ENCODE results near the gene EIF5B. TPM values are rescaled to one million over a fixed set of nuclear protein-coding genes. Genes with fewer than 3 reads are reported as not detected.

EIF5B gene
- total and polyA plus RNA-seq, 2 donors (not counting 1 experiment from before 2014, with no cell fraction given), result 4.5 to 32.8 TPM

DNA sequence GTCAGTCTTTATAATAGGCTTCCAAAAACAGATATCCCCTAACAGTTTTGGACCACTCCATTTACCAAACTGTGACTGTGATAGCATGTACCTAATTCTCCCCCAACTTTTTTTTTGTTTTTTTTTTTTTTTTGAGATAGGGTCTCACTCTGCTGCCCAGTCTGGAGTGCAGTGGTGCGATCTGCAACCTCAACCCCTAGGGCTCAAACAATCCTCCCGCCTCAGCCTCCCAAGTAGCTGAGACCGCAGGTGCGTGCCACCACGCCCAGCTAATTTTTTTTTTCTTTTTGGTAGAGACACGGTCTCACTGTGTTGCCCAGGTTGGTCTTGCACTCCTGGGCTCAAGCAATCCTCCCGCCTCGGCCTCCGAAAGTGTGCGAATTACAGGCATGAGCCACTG, 99.7 kb downstream of the EIF5B start:
- H3K9ac ChIP-seq (ENCODE audit: low read length), result no peak overlapping the region
- H3K9me3 ChIP-seq (ENCODE audit: control extremely low read depth in 1 of 3, control insufficient read depth in 2 of 3, insufficient read depth in 1 of 3, low read length in 2 of 3), result no peaks in the 10 kb centered on the region
- no peak overlapping the region for H3K4me3 Mint-ChIP-seq
- H3K27ac ChIP-seq (ENCODE audit: low read length in 2 of 2), result no peak overlapping the region
- ChIA-PET POLR2A (no interaction called here), CTCF (no interaction called here)
- no peaks in the 10 kb centered on the region for H3K9me3 Mint-ChIP-seq (ENCODE audit: insufficient read depth)
- H3K36me3 ChIP-seq (replicated peaks in 1 of 2; ENCODE audit: control extremely low read depth in 1 of 2, control insufficient read depth in 1 of 2, extremely low read depth in 1 of 2, insufficient read depth in 2 of 2, low read length in 1 of 2), result peaks cover 4 to 15% of the 10 kb centered on the region in 2 experiments
- WGBS (ENCODE audit: insufficient coverage), result 98% methylated on average over 10 of the region's 10 CpGs
- H3K27me3 ChIP-seq (replicated peaks in 1 of 4; ENCODE audit: control extremely low read depth in 1 of 4, control insufficient read depth in 3 of 4, insufficient read depth in 4 of 4, low read length in 3 of 4), result no peaks in the 10 kb centered on the region
- no peaks in the 10 kb centered on the region for H3K27me3 Mint-ChIP-seq
- H3K79me2 ChIP-seq (ENCODE audit: control insufficient read depth, insufficient read depth, low read length), result no peaks in the 10 kb centered on the region
- no peak overlapping the region for H3K4me3 ChIP-seq (ENCODE audit: control extremely low read depth in 1 of 5, extremely low read depth in 1 of 5, insufficient read depth in 1 of 5, low read depth in 2 of 5, low read length in 4 of 5)
- no peak overlapping the region for H2AFZ ChIP-seq (ENCODE audit: insufficient read depth, low read depth, low read length, poor library complexity, severe bottlenecking)
- H3K4me2 ChIP-seq (replicated peaks; ENCODE audit: low read depth, low read length, poor library complexity, severe bottlenecking), result no peak overlapping the region
- H3K4me1 Mint-ChIP-seq, result no peaks in the 10 kb centered on the region
- no peaks in the 10 kb centered on the region for H4K20me1 ChIP-seq (ENCODE audit: control insufficient read depth, insufficient read depth, low read length, poor library complexity, severe bottlenecking)
- H3K27ac Mint-ChIP-seq, result no peak overlapping the region
- intact Hi-C loops (cut with micrococcal nuclease), result no loop called here
- no peak for ATAC-seq (ENCODE audit: low read depth)
- no peak for TF ChIP-seq EZH2 (IDR thresholded peaks at IDR 0.05; ENCODE audit: borderline replicate concordance, insufficient read depth, low read depth, low read length, poor library complexity, severe bottlenecking)
- TF ChIP-seq, protein P1, sequence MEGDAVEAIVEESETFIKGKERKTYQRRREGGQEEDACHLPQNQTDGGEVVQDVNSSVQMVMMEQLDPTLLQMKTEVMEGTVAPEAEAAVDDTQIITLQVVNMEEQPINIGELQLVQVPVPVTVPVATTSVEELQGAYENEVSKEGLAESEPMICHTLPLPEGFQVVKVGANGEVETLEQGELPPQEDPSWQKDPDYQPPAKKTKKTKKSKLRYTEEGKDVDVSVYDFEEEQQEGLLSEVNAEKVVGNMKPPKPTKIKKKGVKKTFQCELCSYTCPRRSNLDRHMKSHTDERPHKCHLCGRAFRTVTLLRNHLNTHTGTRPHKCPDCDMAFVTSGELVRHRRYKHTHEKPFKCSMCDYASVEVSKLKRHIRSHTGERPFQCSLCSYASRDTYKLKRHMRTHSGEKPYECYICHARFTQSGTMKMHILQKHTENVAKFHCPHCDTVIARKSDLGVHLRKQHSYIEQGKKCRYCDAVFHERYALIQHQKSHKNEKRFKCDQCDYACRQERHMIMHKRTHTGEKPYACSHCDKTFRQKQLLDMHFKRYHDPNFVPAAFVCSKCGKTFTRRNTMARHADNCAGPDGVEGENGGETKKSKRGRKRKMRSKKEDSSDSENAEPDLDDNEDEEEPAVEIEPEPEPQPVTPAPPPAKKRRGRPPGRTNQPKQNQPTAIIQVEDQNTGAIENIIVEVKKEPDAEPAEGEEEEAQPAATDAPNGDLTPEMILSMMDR (IDR thresholded peaks at IDR 0.05), result no peak
- DNase-seq, result no peak
- H3K4me1 ChIP-seq (ENCODE audit: control insufficient read depth in 2 of 2, insufficient read depth in 2 of 2, low read length in 2 of 2), result no peaks in the 10 kb centered on the region

GRCh38 chr2:99439971-99440505, 102.8 kb downstream of the EIF5B start:
- H3K27ac Mint-ChIP-seq, result no peak overlapping the region
- H3K27me3 Mint-ChIP-seq, result no peaks in the 10 kb centered on the region
- TF ChIP-seq EZH2 (IDR thresholded peaks at IDR 0.05; ENCODE audit: borderline replicate concordance, insufficient read depth, low read depth, low read length, poor library complexity, severe bottlenecking), result no peak
- TF ChIP-seq, protein P1 (IDR thresholded peaks at IDR 0.05), result no peak
- no peak overlapping the region for H2AFZ ChIP-seq (ENCODE audit: insufficient read depth, low read depth, low read length, poor library complexity, severe bottlenecking)
- H3K4me1 ChIP-seq (ENCODE audit: control insufficient read depth in 2 of 2, insufficient read depth in 2 of 2, low read length in 2 of 2), result no peaks in the 10 kb centered on the region
- no peak for DNase-seq
- H3K9me3 Mint-ChIP-seq (ENCODE audit: insufficient read depth), result no peaks in the 10 kb centered on the region
- ChIA-PET CTCF (interaction anchor here (0.7 kb wide), 1 partner anchor 45 kb away, joined by 4 read pairs; no protein-coding TSS in a partner anchor), POLR2A (no interaction called here)
- H3K27ac ChIP-seq (ENCODE audit: low read length in 2 of 2), result no peak overlapping the region
- no peaks in the 10 kb centered on the region for H3K79me2 ChIP-seq (ENCODE audit: control insufficient read depth, insufficient read depth, low read length)
- H3K4me1 Mint-ChIP-seq, result no peaks in the 10 kb centered on the region
- no peaks in the 10 kb centered on the region for H3K9me3 ChIP-seq (ENCODE audit: control extremely low read depth in 1 of 3, control insufficient read depth in 2 of 3, insufficient read depth in 1 of 3, low read length in 2 of 3)
- H3K36me3 ChIP-seq (replicated peaks in 1 of 2; ENCODE audit: control extremely low read depth in 1 of 2, control insufficient read depth in 1 of 2, extremely low read depth in 1 of 2, insufficient read depth in 2 of 2, low read length in 1 of 2), result peaks cover 4 to 17% of the 10 kb centered on the region in 2 experiments
- no peak overlapping the region for H3K9ac ChIP-seq (ENCODE audit: low read length)
- no peaks in the 10 kb centered on the region for H4K20me1 ChIP-seq (ENCODE audit: control insufficient read depth, insufficient read depth, low read length, poor library complexity, severe bottlenecking)
- intact Hi-C loops (cut with micrococcal nuclease), result no loop called here
- 96% methylated on average over 3 of the region's 4 CpGs for WGBS (ENCODE audit: insufficient coverage)
- H3K4me2 ChIP-seq (replicated peaks; ENCODE audit: low read depth, low read length, poor library complexity, severe bottlenecking), result no peak overlapping the region
- H3K4me3 Mint-ChIP-seq, result no peak overlapping the region
- H3K27me3 ChIP-seq (replicated peaks in 1 of 4; ENCODE audit: control extremely low read depth in 1 of 4, control insufficient read depth in 3 of 4, insufficient read depth in 4 of 4, low read length in 3 of 4), result no peaks in the 10 kb centered on the region
- H3K4me3 ChIP-seq (ENCODE audit: control extremely low read depth in 1 of 5, extremely low read depth in 1 of 5, insufficient read depth in 1 of 5, low read depth in 2 of 5, low read length in 4 of 5), result no peak overlapping the region
- ATAC-seq (ENCODE audit: low read depth), result no peak

Data from B cell (primary cell).